HG02763 (cell line): Measurements from ENCODE around the gene CDC20.
"Not testable (repeated sequence)": the region's sequence is repeated elsewhere in the genome, so short reads cannot be mapped to it uniquely, and the experiment has no call there.

Source experiments
- ATAC-seq: cut with Tn5 transposase; IDR thresholded peaks from one replicate; pipeline ENCODE4 v1.9.1; 2021; ENCODE audit warnings: mild to moderate bottlenecking, moderate library complexity; ENCODE audit not compliant: unreplicated experiment

CDC20 gene

DNA sequence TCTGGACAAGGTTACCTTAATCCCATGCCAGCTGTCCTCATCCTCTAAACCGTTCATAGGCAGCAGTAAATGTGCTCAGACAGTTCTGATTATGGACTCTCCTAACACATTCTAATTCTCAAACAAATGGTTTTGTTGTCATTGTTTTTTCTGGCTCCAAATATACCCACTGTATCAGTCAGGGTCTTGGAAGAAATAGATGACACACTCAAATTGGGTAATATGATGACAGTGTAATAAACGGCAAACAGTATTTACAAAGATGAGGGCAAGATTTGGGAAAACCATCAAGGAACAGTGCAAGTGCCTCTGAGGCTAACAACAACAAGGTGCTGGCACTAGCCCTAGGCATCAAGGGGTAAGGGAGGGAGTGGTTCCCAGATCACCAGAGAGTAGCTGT lies 4.3 kb upstream of the CDC20 start:
- no peak for ATAC-seq

DNA sequence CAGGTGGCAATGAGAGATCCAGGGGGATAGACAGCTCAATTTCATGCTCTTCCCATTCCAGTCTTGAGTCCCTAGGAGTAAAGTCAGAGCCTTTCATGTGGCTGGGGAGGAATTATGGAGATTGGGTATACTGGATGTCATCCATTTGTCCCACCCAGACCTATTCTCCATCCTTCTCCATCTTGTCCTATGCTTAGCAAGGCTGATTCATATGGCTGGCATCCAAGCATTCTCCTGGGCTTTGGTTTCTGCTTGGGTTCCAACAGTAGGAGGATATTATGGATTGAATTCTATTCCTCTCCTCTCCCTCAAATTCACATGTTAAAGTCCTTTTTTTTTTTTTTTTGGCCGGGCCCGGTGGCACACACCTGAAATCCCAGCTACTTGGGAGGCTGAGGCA lies 3.8 kb upstream of the CDC20 start:
- no peak for ATAC-seq

DNA sequence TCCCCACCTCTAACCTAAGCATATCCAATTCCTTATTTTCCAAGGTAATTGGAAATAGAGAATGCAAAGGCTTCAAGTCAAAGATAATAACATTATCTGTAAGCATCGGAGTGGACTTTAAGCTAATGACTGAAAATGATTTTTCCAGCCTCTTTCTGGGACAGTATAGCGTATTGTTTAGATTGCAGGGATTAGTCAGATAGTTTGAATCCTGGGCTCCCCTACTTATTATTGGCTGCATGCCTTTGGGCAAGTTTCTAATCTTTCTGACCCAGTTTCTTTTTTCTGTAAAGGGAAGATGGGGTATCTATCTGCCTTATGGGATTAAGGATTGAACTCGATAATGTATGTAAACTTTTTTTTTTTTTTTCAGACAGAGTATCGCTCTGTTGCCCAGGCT lies 1.5 kb upstream of the CDC20 start:
- no peak for ATAC-seq

DNA sequence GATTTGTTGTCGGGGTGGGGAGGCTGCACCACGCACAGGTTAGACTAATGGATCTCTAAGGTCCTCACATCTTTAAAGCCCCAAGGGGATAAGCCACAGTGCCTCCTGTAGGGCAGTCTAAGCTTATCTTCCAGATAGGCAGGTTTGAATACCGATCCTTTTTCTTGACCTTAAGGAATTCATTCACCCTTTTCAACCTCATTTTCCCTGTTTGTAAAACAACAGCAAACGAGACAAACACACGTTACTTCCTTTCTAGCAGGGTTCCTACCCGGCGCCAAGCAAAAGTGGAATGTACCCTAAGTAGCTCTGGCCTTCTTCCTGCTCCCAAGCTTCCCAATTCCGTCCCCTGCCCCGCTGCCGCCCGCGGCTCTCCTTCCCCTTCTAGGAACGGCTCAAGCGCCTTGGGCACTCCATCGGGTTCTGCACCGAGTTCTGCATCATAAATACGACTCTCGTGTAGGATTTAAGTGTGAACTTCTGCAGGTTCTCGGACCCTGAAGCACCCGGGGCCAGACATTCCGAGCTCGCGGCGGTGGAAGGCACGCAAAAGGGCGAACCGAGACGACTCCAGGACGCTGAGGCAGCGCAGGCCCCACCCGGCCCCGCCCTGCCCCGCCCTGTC lies 548 bp upstream of the CDC20 start:
- peak; percentile 4 for ATAC-seq

DNA sequence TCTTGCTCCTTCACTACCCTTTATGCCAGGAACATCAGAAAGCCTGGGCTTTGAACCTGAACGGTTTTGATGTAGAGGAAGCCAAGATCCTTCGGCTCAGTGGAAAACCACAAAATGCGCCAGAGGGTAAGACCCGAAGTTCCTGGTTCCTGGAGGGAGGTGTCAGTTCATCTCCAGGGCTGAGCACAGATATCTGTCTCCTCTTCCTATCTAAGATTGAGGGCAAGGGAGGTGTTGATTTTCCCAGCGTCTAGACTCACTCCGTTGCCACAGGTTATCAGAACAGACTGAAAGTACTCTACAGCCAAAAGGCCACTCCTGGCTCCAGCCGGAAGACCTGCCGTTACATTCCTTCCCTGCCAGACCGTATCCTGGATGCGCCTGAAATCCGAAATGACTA lies 915 bp downstream of the CDC20 start:
- no peak for ATAC-seq

GRCh38 chr1:43360616-43361015 lies 1.8 kb downstream of the CDC20 start:
- no peak for ATAC-seq

DNA sequence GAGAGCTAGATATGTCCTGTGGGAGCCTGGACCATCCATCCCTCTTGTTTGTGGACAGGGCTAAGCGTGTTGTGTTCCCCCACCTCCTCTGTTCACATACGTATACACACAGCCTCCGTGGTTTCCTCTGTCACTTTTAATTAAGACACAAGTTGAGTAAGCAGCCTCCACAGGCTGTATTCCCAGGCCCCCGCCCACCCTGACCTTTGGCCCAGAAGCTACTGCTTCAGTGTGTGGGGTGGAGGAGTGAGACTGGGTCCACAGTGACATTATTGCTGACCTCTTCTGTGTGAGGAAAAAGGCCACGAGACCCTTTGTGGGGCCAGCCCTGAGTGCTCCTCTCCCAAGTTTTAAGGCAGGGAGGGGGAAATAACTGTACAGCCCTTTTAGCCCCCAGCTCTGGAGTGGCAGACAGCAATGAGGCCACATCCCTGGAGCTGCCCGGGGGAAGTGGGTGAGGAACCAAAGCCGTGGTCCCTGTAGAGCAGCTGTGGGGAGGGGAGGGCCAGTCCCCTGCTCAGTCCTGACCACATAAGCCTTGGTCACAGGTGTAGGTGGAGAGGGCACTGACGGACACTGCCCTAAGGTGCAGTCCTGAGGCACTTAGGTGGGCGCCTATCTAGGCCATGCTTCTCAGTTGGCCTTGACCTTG lies 4.6 kb downstream of the CDC20 start:
- no peak for ATAC-seq

DNA sequence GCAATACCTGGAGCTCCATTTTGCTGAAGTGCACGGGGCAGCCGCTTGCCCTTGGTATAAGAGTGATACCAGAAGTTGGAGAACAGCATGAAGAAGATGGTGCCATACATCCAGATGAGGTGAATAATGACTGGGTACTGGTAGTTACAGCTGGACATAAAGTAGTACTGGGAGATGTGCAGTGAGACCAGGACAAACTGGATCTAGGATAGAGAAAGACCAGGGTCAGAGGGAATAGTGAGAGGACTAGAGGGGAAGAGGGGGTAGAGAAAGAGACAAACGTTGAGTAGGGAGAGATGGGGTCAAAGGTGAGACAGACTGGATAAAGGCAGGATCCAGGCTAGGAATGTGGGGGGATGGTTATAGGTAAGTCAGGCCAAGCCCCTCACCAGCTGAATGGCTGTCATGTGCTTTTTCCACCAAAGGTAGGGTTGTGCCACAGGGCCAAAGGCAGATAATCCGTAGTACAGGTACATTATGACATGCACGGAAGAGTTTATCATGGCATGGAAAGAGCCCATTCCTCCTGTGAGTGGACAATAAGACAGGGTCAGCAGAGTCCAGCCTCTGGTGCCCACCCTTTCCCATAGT lies 5.2 kb downstream of the CDC20 start:
- no peak for ATAC-seq

- no peak for ATAC-seq
Observed at GRCh38 chr1:43365678-43366077, 6.9 kb downstream of the CDC20 start.

DNA sequence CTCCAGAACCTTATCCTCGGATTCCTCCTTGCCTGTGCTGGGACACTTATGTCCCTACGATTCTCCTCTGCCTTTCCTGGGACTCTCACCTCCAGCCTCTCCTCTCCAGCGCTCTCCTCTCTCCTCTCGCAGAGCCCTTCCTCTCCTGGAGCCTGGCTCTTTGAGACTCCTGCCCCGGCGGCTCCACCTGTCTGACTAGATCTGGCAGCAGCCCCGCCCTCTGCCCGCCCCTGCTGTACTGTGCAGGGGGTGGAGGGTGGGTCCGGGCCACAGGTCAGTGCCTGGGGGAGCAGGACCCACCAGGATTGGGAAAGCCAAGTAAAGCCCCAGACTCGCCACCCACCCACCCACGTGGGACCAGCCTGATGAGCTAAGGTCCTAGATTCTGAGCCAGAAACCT lies 7.4 kb downstream of the CDC20 start:
- ATAC-seq = no peak

GRCh38 chr1:43366601-43367025 lies 7.8 kb downstream of the CDC20 start:
- no peak for ATAC-seq

DNA sequence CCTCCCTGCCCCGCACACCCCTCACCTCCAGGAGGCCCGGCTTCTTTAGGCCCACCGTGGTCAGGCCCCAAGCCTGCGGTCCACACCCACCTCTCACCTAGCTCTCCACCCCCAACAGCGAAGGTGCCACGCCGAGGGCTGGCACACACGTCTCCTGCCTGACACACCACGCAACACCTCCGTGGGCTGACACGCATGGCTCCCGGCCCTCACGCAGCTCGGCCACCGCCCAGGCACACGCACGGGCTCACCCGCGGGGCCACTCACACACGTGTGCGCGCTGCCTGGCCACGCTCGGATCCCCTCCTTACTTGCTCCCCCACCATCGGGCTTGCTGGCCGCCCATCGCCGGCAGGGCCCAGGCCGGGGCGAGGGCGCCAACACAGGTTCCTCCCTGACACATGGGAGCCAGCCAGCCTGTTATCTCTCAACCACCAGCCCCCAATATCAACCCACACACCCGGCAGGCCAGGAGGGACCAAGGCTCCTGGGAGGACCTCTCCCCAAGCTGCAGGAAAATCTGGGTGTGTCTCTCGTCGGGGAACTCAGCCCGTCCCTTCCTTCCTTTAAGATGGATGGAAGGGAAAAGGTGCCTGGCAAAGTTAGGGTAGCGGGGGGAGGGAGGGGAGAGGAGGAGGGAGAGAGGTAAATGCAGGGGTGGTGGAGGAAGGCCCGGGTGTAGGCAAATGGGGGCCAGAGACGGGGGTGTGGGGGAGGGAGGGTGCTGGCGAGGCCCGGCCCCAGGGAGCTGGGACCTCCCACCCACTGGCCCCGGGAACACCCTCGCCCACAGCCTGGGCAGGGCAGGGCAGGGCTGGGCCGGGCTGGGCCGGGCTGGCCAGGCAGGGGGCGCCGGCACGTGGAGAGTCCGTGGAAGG lies 8.5 kb downstream of the CDC20 start:
- ATAC-seq = peak; percentile 41

- ATAC-seq = peak; percentile 68
Observed at GRCh38 chr1:43367904-43368645, 9.3 kb downstream of the CDC20 start, which contains the start of gene ELOVL1. Gene ELOVL1, minus strand, starts transcription at chr1:43368011. Its CDS starts 2,402 bp downstream, at chr1:43365609.

DNA sequence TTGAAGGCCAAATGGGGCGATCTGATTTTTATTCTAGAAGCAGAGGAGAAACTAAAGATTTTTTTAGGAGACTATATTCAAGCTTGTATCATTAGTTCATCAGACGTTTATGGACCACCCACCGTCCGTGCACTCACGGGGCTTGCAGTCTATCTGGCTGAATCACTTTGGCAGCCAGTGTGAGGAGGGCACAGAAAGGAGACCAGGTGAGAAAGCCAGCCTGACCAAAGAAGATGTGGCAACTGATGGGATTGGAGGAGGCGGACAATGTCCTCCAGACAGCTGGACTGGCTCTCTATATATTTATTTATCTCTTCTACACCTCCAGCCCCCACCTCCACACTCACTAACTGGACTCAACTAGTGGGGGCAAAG lies 9.9 kb downstream of the CDC20 start:
- ATAC-seq = no peak

- not testable (repeated sequence) for ATAC-seq
Observed at GRCh38 chr1:43369779-43370178, 11.0 kb downstream of the CDC20 start.

- ATAC-seq = no peak
Observed at GRCh38 chr1:43370564-43370963, 11.8 kb downstream of the CDC20 start.

DNA sequence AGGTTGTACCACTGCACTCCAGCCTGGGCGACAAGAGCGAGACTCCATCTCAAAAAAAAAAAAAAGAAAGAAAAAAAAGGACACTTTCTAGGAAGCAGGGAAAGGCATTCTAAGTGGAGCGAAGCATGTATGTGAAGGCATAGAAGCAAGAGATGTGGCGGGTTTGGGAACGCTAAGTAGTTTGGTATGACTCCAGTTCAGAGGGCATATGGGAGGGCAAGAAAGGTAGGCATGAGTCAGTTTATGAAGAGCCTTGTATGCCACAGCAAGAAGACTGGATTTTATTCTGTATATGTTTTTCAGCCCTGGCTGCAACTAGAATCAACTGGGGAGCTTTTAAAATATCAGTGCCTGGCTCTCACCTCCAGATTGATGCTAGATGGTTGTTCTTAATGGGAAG lies 13.4 kb downstream of the CDC20 start:
- no peak for ATAC-seq

- no peak for ATAC-seq
Observed at GRCh38 chr1:43373066-43373940, 14.5 kb downstream of the CDC20 start.

- ATAC-seq = no peak
Observed at GRCh38 chr1:43376723-43377235, 18.0 kb downstream of the CDC20 start.

DNA sequence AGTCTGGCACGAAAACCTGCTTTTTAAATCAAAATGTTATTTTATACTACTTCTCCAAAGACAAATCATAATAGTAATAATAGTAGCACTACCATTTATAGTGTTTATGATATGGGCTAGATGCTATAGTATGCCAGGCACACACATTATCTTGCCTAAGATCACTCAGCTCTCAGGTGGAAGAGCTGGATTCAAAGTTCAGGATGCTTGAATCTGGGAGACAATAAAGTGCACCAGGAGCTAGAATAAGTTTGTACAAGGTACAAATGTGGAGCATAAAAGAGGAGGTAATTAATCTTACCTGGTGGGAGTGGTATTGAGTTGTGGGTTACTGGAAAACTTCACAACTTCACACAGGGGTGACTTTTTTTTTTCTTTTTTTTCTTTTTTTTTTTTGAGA lies 19.1 kb downstream of the CDC20 start:
- no peak for ATAC-seq
